ENCODE results near the gene PRKN. TPM values are rescaled to one million over a fixed set of nuclear protein-coding genes. Genes with fewer than 3 reads are reported as not detected.
A peak's percentile ranks its signal among the peaks of the same experiment; 100 is the strongest.

The PRKN gene
- total RNA-seq, 1 experiment from 2014 or later: 2.0 TPM

DNA sequence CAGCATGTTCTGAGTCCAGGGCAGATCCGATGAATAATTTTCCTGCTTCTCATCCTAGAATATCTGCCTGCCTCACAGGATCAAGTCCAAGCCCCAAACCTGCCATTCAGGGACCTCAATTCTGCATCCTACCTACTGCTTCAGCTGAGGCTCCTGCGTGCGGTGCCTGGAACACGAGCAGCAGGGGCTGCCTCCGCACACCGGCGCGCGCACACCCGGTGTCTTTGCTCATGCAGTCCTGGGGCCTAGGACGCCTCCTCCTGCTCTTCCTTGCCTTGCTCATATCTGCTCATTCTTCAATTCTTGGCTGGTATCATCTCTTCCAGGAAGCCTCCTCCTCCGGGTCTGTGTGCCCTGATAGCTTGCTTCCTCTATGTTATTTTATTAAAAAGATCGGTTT, 1372.6 kb downstream of the PRKN start:
- Histone ChIP-seq H3K79me1 (ENCODE audit: insufficient read depth, low read depth, low read length, poor library complexity, severe bottlenecking) (no peaks in the 10 kb centered on the region), H4K5ac (ENCODE audit: insufficient read length, low read depth, low read length) (no peak overlapping the region), H3K14ac (ENCODE audit: insufficient read depth, low read length) (no peak overlapping the region), H2BK20ac (ENCODE audit: low read depth, low read length, poor library complexity, severe bottlenecking) (no peak overlapping the region), H3K56ac (ENCODE audit: insufficient read length, low read depth, low read length) (no peak overlapping the region), H3K4me2 (ENCODE audit: insufficient read depth, insufficient read length, low read length) (no peak overlapping the region), H3K18ac (ENCODE audit: insufficient read length, low read depth, low read length) (no peak overlapping the region), H3K23ac (ENCODE audit: insufficient read length, low read depth, low read length) (no peak overlapping the region), H3K27ac (ENCODE audit: insufficient read length, low read depth, low read length) (no peak overlapping the region), H3K9me3 (ENCODE audit: control insufficient read depth, low read depth, low read length) (no peaks in the 10 kb centered on the region), H3K9ac (ENCODE audit: extremely low read depth, insufficient read length, low read length) (no peak overlapping the region), H2BK12ac (ENCODE audit: insufficient read length, low read depth, low read length) (no peak overlapping the region), H3K23me2 (ENCODE audit: insufficient read length, low read depth, low read length, poor library complexity, severe bottlenecking) (no peaks in the 10 kb centered on the region), H3K27me3 (ENCODE audit: insufficient read depth, low read length) (no peaks in the 10 kb centered on the region), H2BK120ac (ENCODE audit: low read depth, low read length, poor library complexity, severe bottlenecking) (no peak overlapping the region), H3K4me1 (ENCODE audit: insufficient read depth, low read length) (no peaks in the 10 kb centered on the region), H4K91ac (ENCODE audit: insufficient read length, low read depth, low read length) (no peak overlapping the region), H2BK15ac (ENCODE audit: low read depth, low read length) (no peak overlapping the region), H3K79me2 (ENCODE audit: insufficient read depth, low read length) (no peaks in the 10 kb centered on the region), H3T11ph (ENCODE audit: low read length) (no peak overlapping the region), H3K4ac (ENCODE audit: low read depth, low read length) (no peak overlapping the region), H2AFZ (ENCODE audit: low read length) (no peak overlapping the region), H4K20me1 (ENCODE audit: control insufficient read depth, insufficient read depth, insufficient read length) (no peaks in the 10 kb centered on the region), H2BK5ac (ENCODE audit: insufficient read length, low read length) (no peak overlapping the region), H2AK5ac (ENCODE audit: insufficient read length, low read length) (no peak overlapping the region), H4K8ac (replicated peaks; ENCODE audit: insufficient read length, low read depth, low read length) (no peak overlapping the region)
- Mint-ChIP-seq H3K4me1 (peaks cover 22 to 23% of the 10 kb centered on the region in 2 experiments), H3K4me3 (no peak overlapping the region), H3K9me3 (no peaks in the 10 kb centered on the region), H3K27me3 (ENCODE audit: low read depth) (no peaks in the 10 kb centered on the region; the same call in 1 of the 2 replicates), H3K36me3 (ENCODE audit: insufficient read depth in 1 of 3, low read depth in 3 of 3) (no peaks in the 10 kb centered on the region), H3K27ac (0 out of 7 replicates have a peak overlapping the region, but pooled peaks of 1 of the 3 experiments have one; percentile 7)
- TF ChIP-seq CTCF (conservative IDR thresholded peaks at IDR 0.05): no peak
- no CpG with 5 or more reads among the region's 13 CpGs for WGBS (ENCODE audit: extremely low coverage, insufficient read length, low lambda C conversion rate)
- no peak for DNase-seq
